GM23338 (cell line): ENCODE data around the gene SLC37A3.

Experiments used
- CREB1 ChIP-seq: fragments of 250-450 bp; sonication (Bioruptor Pico); IDR thresholded peaks from 2 replicates; pipeline ENCODE4 v1.5.0; 2020; ENCODE audit warnings: low read depth, mild to moderate bottlenecking, moderate library complexity
- CTCF ChIP-seq, 2 experiments: fragments of 200-600 bp in 1 of 2; sonication (generic) in 1 of 2; conservative IDR thresholded peaks; 2 replicates each; pipeline versions ENCODE4 v1.5.1 to v1.6.1; 2016 to 2017; ENCODE audit warnings: antibody characterized with exemption in 2 of 2, low read depth in 2 of 2, mild to moderate bottlenecking in 2 of 2, moderate library complexity in 1 of 2
- ETS1 ChIP-seq: IDR thresholded peaks from 2 replicates; pipeline ENCODE4 v1.6.1; 2016; ENCODE audit warnings: antibody characterized with exemption
- EZH2 ChIP-seq: fragments of 200-600 bp; sonication (generic); IDR thresholded peaks from one replicate; pipeline ENCODE4 v1.8.0; 2017; ENCODE audit warnings: antibody characterized with exemption, mild to moderate bottlenecking, low read depth; ENCODE audit not compliant: unreplicated experiment
- EZH2phosphoT487 ChIP-seq: fragments of 200-600 bp; sonication (generic); IDR thresholded peaks from one replicate; pipeline ENCODE4 v1.8.1; 2018; ENCODE audit warnings: antibody characterized with exemption; ENCODE audit not compliant: unreplicated experiment
- JUNB ChIP-seq: IDR thresholded peaks from one replicate; pipeline ENCODE4 v1.6.1; 2016; ENCODE audit warnings: antibody characterized with exemption; ENCODE audit not compliant: unreplicated experiment
- NANOG ChIP-seq: IDR thresholded peaks from 2 replicates; pipeline ENCODE4 v1.6.1; 2016; ENCODE audit warnings: antibody characterized with exemption, borderline replicate concordance
- POLR2AphosphoS5 ChIP-seq: IDR thresholded peaks from 2 replicates; pipeline ENCODE4 v1.6.1; 2016; ENCODE audit warnings: antibody characterized with exemption, low read depth
- REST ChIP-seq: IDR thresholded peaks from one replicate; pipeline ENCODE4 v1.6.1; 2018; ENCODE audit warnings: antibody characterized with exemption; ENCODE audit not compliant: unreplicated experiment
- STAT1 ChIP-seq: IDR thresholded peaks from one replicate; pipeline ENCODE4 v1.6.1; 2016; ENCODE audit warnings: antibody characterized with exemption; ENCODE audit not compliant: unreplicated experiment
- ZNF114 ChIP-seq: fragments of 250-450 bp; sonication (Bioruptor Pico); IDR thresholded peaks from 2 replicates; pipeline ENCODE4 v1.5.0; 2020; ENCODE audit warnings: mild to moderate bottlenecking, moderate library complexity
- ZNF331 ChIP-seq: fragments of 250-450 bp; sonication (Bioruptor Pico); IDR thresholded peaks from 2 replicates; pipeline ENCODE4 v1.5.0; 2020; ENCODE audit warnings: low read depth, mild to moderate bottlenecking, moderate library complexity
- ZNF462 ChIP-seq: fragments of 250-450 bp; sonication (Bioruptor Pico); IDR thresholded peaks from 2 replicates; pipeline ENCODE4 v1.5.0; 2020; ENCODE audit warnings: mild to moderate bottlenecking, moderate library complexity

- TF ChIP-seq EZH2phosphoT487 (no peak), CTCF (conservative IDR thresholded peaks at IDR 0.05; ENCODE audit: low read depth in 2 of 2) (no peak), REST (no peak), POLR2AphosphoS5 (no peak), STAT1 (no peak), NANOG (no peak), EZH2 (no peak), CREB1 (CRISPR knock-in tag) (no peak), ETS1 (no peak), ZNF462 (CRISPR knock-in tag) (no peak), JUNB (no peak), ZNF331 (CRISPR knock-in tag) (no peak), ZNF114 (CRISPR knock-in tag) (no peak)
Measured at GRCh38 chr7:140333686-140334085, 64.6 kb downstream of the SLC37A3 start.
